Thyroid gland (tissue), 4 donors: ENCODE measurements around the gene RHEBL1. TPM values are rescaled to one million over a fixed set of nuclear protein-coding genes. Genes with fewer than 3 reads are reported as not detected.

Source experiments
- DNase-seq, 2 donors: peaks; one replicate each; pipeline ENCODE4 v3.0.0-alpha.2; 2019
- H3K27ac ChIP-seq, 3 donors: fragments of 200-600 bp; sonication (generic); 1 replicate in 2 of 3; 2 replicates in 1 of 3; pipeline ENCODE4 v1.5.1; 2016 to 2019; ENCODE audit warnings: mild to moderate bottlenecking in 1 of 3, moderate library complexity in 1 of 3
- H3K27me3 ChIP-seq: fragments of 200-600 bp; sonication (generic); one replicate; pipeline ENCODE4 v1.5.1; 2019
- H3K36me3 ChIP-seq, 2 donors: fragments of 200-600 bp; sonication (generic); one replicate each; pipeline ENCODE4 v1.5.1; 2016 to 2019
- H3K4me1 ChIP-seq, 2 donors: fragments of 200-600 bp; sonication (generic); one replicate each; pipeline ENCODE4 v1.5.1; 2017 to 2019
- H3K4me3 ChIP-seq, 3 donors: fragments of 200-600 bp; sonication (generic); replicated peaks in 1 of 3; 1 replicate in 2 of 3; 2 replicates in 1 of 3; pipeline ENCODE4 v1.5.1; 2016; ENCODE audit warnings: mild to moderate bottlenecking in 1 of 3
- H3K9me3 ChIP-seq: fragments of 200-600 bp; sonication (generic); one replicate; pipeline ENCODE4 v1.5.1; 2017
- CTCF ChIP-seq, 6 experiments: fragments of 200-600 bp in 3 of 6; fragments of 450-650 bp in 3 of 6; sonication (generic) in 3 of 6; IDR thresholded peaks; one replicate each; pipeline ENCODE4 v1.5.1; 2016 to 2019; ENCODE audit warnings: antibody characterized with exemption in 6 of 6, mild to moderate bottlenecking in 2 of 6, inconsistent platforms in 1 of 6, moderate library complexity in 1 of 6
- POLR2A ChIP-seq, 2 donors: fragments of 450-650 bp; IDR thresholded peaks; one replicate each; pipeline ENCODE4 v1.6.1; 2017; ENCODE audit warnings: antibody characterized with exemption in 2 of 2, mild to moderate bottlenecking in 2 of 2, moderate library complexity in 1 of 2
- WGBS, 2 donors: methylation state at CpG; one replicate each; pipeline ENCODE4 v1.1.5; 2017; 5-methylcytosine and 5-hydroxymethylcytosine counted together
- intact Hi-C: fragments of 100-400 bp; cut with DNase I; formaldehyde crosslinking; loops from one replicate; pipeline ENCODE4 v1.15.1; 2023
- total RNA-seq, 4 donors: library from RNA; depleted of rRNA; stranded (reverse); fragments of >200 nt; gene quantifications; one replicate each; pipeline ENCODE4 v1.2.3, GENCODE V29; 2016

Gene RHEBL1
- total RNA-seq, 4 donors from 2014 or later, result 0.98 TPM; not detected in 3

GRCh38 chr12:49057888-49058287, 11.9 kb downstream of the RHEBL1 start:
- intact Hi-C loops, result no loop called here
- peak in 1 of 2 donors; percentile 23 for DNase-seq
- H3K36me3 ChIP-seq, result peaks cover 17 to 19% of the 10 kb centered on the region in 2 donors
- H3K27me3 ChIP-seq, result no peaks in the 10 kb centered on the region
- H3K9me3 ChIP-seq, result no peaks in the 10 kb centered on the region
- TF ChIP-seq CTCF (IDR thresholded peaks at IDR 0.05) (no peak), POLR2A (IDR thresholded peaks at IDR 0.05) (no peak)
- 0 to 4% methylated on average over 4 of the region's 4 CpGs for WGBS, 2 donors
- peaks cover 37 to 42% of the 10 kb centered on the region in 2 donors for H3K4me1 ChIP-seq
- peak overlapping the region in 1 of 3 donors; percentile 96 for H3K27ac ChIP-seq
- peak overlapping the region in 2 of 3 donors; percentile 26 to 94 for H3K4me3 ChIP-seq

GRCh38 chr12:49055978-49056754, 13.6 kb downstream of the RHEBL1 start:
- peak overlapping the region in 1 of 3 donors; percentile 15 for H3K27ac ChIP-seq
- peak overlapping the region in 1 of 3 donors; percentile 94 for H3K4me3 ChIP-seq
- peaks cover 34 to 37% of the 10 kb centered on the region in 2 donors for H3K4me1 ChIP-seq
- TF ChIP-seq CTCF (IDR thresholded peaks at IDR 0.05) (no peak), POLR2A (IDR thresholded peaks at IDR 0.05) (peak in 1 of 2 donors; percentile 9)
- DNase-seq, result peak; percentile 43 to 46
- H3K27me3 ChIP-seq, result no peaks in the 10 kb centered on the region
- intact Hi-C loops, result no loop called here
- WGBS, 2 donors, result 55 to 57% methylated on average over 7 of the region's 7 CpGs
- H3K9me3 ChIP-seq, result no peaks in the 10 kb centered on the region
- peaks cover 33 to 36% of the 10 kb centered on the region in 2 donors for H3K36me3 ChIP-seq

DNA sequence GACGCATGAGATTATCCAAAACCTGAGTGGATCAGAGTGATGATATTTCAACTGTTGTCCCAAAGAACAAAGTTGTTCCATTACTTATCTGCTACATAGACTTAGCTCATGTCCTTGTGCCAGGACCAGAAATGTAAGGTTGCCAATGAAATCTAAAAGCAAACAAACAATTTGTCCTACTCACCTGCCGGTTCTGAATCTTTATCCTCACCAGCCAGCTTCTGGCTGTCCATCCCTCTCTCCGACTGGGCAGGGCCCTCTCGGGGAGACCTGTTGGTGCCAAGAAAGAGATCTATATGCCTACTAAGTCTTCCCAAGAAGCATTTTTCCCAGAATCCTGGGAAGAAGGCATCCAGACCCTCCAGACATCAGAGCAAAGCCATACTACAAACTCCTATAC, 14.7 kb downstream of the RHEBL1 start:
- H3K27me3 ChIP-seq, result no peaks in the 10 kb centered on the region
- intact Hi-C loops, result no loop called here
- whole genome bisulfite sequencing, 2 donors, result 86 to 91% methylated on average over 4 of the region's 4 CpGs
- no peak overlapping the region for H3K27ac ChIP-seq
- peaks cover 43 to 47% of the 10 kb centered on the region in 2 donors for H3K36me3 ChIP-seq
- no peak for DNase-seq
- H3K4me1 ChIP-seq, result peaks cover 33 to 36% of the 10 kb centered on the region in 2 donors
- no peak for TF ChIP-seq CTCF (IDR thresholded peaks at IDR 0.05)
- TF ChIP-seq POLR2A (IDR thresholded peaks at IDR 0.05), result no peak
- H3K4me3 ChIP-seq, result no peak overlapping the region
- H3K9me3 ChIP-seq, result no peaks in the 10 kb centered on the region

- 93 to 99% methylated on average over 10 of the region's 10 CpGs for WGBS, 2 donors
- Histone ChIP-seq H3K27me3 (no peaks in the 10 kb centered on the region), H3K4me1 (peaks cover 33 to 36% of the 10 kb centered on the region in 2 donors), H3K36me3 (peaks cover 48 to 52% of the 10 kb centered on the region in 2 donors), H3K27ac (no peak overlapping the region), H3K4me3 (no peak overlapping the region), H3K9me3 (no peaks in the 10 kb centered on the region)
- no peak for TF ChIP-seq POLR2A (IDR thresholded peaks at IDR 0.05)
- TF ChIP-seq CTCF (IDR thresholded peaks at IDR 0.05), result no peak
- intact Hi-C loops, result no loop called here
- no peak for DNase-seq
These were observed 15.3 kb downstream of the RHEBL1 start for GRCh38 chr12:49054524-49054923.

DNA sequence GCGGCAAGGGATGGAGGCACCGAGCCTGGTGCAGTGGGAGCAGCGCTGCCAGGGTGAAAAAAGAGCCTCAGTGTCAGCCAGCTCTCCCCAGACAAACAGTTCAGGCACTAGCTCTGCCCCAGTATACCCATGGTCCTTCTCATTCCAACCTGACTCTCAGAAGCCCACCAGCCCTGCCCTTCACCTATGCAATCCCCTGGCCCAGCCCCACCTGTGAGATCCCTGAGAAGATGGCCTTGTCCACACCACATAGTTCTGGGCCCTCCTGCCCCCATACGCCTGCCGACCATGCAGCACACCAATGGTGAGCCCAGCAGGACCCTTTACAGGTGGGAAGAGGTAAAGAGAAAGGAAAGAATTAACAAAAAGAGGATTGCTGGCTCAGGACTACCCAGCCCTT, 15.7 kb downstream of the RHEBL1 start:
- peaks cover 33 to 36% of the 10 kb centered on the region in 2 donors for H3K4me1 ChIP-seq
- H3K9me3 ChIP-seq, result no peaks in the 10 kb centered on the region
- no peak overlapping the region for H3K4me3 ChIP-seq
- peaks cover 50 to 56% of the 10 kb centered on the region in 2 donors for H3K36me3 ChIP-seq
- H3K27ac ChIP-seq, result no peak overlapping the region
- H3K27me3 ChIP-seq, result no peaks in the 10 kb centered on the region
- TF ChIP-seq CTCF (IDR thresholded peaks at IDR 0.05) (no peak), POLR2A (IDR thresholded peaks at IDR 0.05) (no peak)
- intact Hi-C loops, result no loop called here
- WGBS, 2 donors, result 96 to 98% methylated on average over 5 of the region's 5 CpGs
- no peak for DNase-seq
